GM23338 (cell line): Measurements from ENCODE around the gene PLAAT2. TPM values are rescaled to one million over a fixed set of nuclear protein-coding genes. Genes with fewer than 3 reads are reported as not detected.
A peak's percentile ranks its signal among the peaks of the same experiment; 100 is the strongest.

Experiments
- ATAC-seq: fragments of 200-7000 bp; cut with Tn5 transposase; 3 replicates; pipeline ENCODE4 v1.9.1; 2020
- DNase-seq: peaks from one replicate; pipeline ENCODE4 v3.0.0-alpha.2; 2015; ENCODE audit warnings: low spot score
- H2AFZ ChIP-seq: fragments of 200-600 bp; sonication (generic); 2 replicates; pipeline ENCODE4 v1.8.0; 2016; ENCODE audit warnings: antibody characterized with exemption, mild to moderate bottlenecking, moderate library complexity
- H3F3A ChIP-seq: fragments of 200-600 bp; sonication (generic); replicated peaks from 2 replicates; pipeline ENCODE4 v1.8.0; 2017; ENCODE audit warnings: antibody characterized with exemption, mixed run types, low read depth
- H3K27ac ChIP-seq: fragments of 200-600 bp; sonication (generic); 2 replicates; pipeline ENCODE4 v1.6.1; 2016; ENCODE audit warnings: low read depth
- H3K27me3 ChIP-seq: fragments of 200-600 bp; sonication (generic); 2 replicates; pipeline ENCODE4 v1.8.0; 2016; ENCODE audit warnings: mild to moderate bottlenecking, mixed run types, moderate library complexity; ENCODE audit not compliant: insufficient read depth
- H3K36me3 ChIP-seq: fragments of 200-600 bp; sonication (generic); 2 replicates; pipeline ENCODE4 v1.8.0; 2016; ENCODE audit warnings: mild to moderate bottlenecking; ENCODE audit not compliant: insufficient read depth
- H3K4me1 ChIP-seq: fragments of 200-600 bp; sonication (generic); 2 replicates; pipeline ENCODE4 v1.8.0; 2016; ENCODE audit warnings: mild to moderate bottlenecking, moderate library complexity; ENCODE audit not compliant: insufficient read depth
- H3K4me2 ChIP-seq: fragments of 200-600 bp; sonication (generic); 2 replicates; pipeline ENCODE4 v1.7.1; 2017; ENCODE audit warnings: mixed run types
- H3K4me3 ChIP-seq: fragments of 200-600 bp; sonication (generic); 2 replicates; pipeline ENCODE4 v1.6.1; 2016; ENCODE audit warnings: mixed run types
- H3K79me2 ChIP-seq: fragments of 200-600 bp; sonication (generic); replicated peaks from 2 replicates; pipeline ENCODE4 v1.8.0; 2017; ENCODE audit warnings: mild to moderate bottlenecking; ENCODE audit not compliant: insufficient read depth
- H3K9me2 ChIP-seq: fragments of 200-600 bp; sonication (generic); 2 replicates; pipeline ENCODE4 v1.8.0; 2017; ENCODE audit not compliant: insufficient read depth
- H4K20me1 ChIP-seq: fragments of 200-600 bp; sonication (generic); replicated peaks from 2 replicates; pipeline ENCODE4 v1.8.0; 2017; ENCODE audit warnings: mild to moderate bottlenecking; ENCODE audit not compliant: insufficient read depth
- H3K27ac Mint-ChIP-seq: 2 replicates; pipeline ENCODE4 v1.8.0; 2020; ENCODE audit warnings: inconsistent platforms, mild to moderate bottlenecking, moderate library complexity, mixed read lengths
- H3K27me3 Mint-ChIP-seq: 3 replicates; pipeline ENCODE4 v1.8.0; 2022; ENCODE audit warnings: low read depth, mild to moderate bottlenecking, moderate library complexity, mixed read lengths, inconsistent platforms; ENCODE audit not compliant: insufficient read depth, poor library complexity
- H3K36me3 Mint-ChIP-seq: 3 replicates; pipeline ENCODE4 v1.8.0; 2021; ENCODE audit warnings: low read depth, mild to moderate bottlenecking, inconsistent platforms, moderate library complexity, mixed read lengths
- H3K4me1 Mint-ChIP-seq: 3 replicates; pipeline ENCODE4 v1.8.0; 2020; ENCODE audit warnings: mild to moderate bottlenecking, inconsistent platforms, mixed read lengths
- H3K4me3 Mint-ChIP-seq: 3 replicates; pipeline ENCODE4 v1.8.0; 2021; ENCODE audit warnings: moderate library complexity, mild to moderate bottlenecking, inconsistent platforms, mixed read lengths
- H3K9me3 Mint-ChIP-seq: 3 replicates; pipeline ENCODE4 v1.8.0; 2020; ENCODE audit warnings: moderate library complexity, mild to moderate bottlenecking, inconsistent platforms, mixed read lengths
- CREB1 ChIP-seq: fragments of 250-450 bp; sonication (Bioruptor Pico); IDR thresholded peaks from 2 replicates; pipeline ENCODE4 v1.5.0; 2020; ENCODE audit warnings: low read depth, mild to moderate bottlenecking, moderate library complexity
- ETS1 ChIP-seq: IDR thresholded peaks from 2 replicates; pipeline ENCODE4 v1.6.1; 2016; ENCODE audit warnings: antibody characterized with exemption
- EZH2 ChIP-seq: fragments of 200-600 bp; sonication (generic); IDR thresholded peaks from one replicate; pipeline ENCODE4 v1.8.0; 2017; ENCODE audit warnings: antibody characterized with exemption, mild to moderate bottlenecking, low read depth; ENCODE audit not compliant: unreplicated experiment
- EZH2phosphoT487 ChIP-seq: fragments of 200-600 bp; sonication (generic); IDR thresholded peaks from one replicate; pipeline ENCODE4 v1.8.1; 2018; ENCODE audit warnings: antibody characterized with exemption; ENCODE audit not compliant: unreplicated experiment
- JUNB ChIP-seq: IDR thresholded peaks from one replicate; pipeline ENCODE4 v1.6.1; 2016; ENCODE audit warnings: antibody characterized with exemption; ENCODE audit not compliant: unreplicated experiment
- NANOG ChIP-seq: IDR thresholded peaks from 2 replicates; pipeline ENCODE4 v1.6.1; 2016; ENCODE audit warnings: antibody characterized with exemption, borderline replicate concordance
- REST ChIP-seq: IDR thresholded peaks from one replicate; pipeline ENCODE4 v1.6.1; 2018; ENCODE audit warnings: antibody characterized with exemption; ENCODE audit not compliant: unreplicated experiment
- STAT1 ChIP-seq: IDR thresholded peaks from one replicate; pipeline ENCODE4 v1.6.1; 2016; ENCODE audit warnings: antibody characterized with exemption; ENCODE audit not compliant: unreplicated experiment
- ZNF114 ChIP-seq: fragments of 250-450 bp; sonication (Bioruptor Pico); IDR thresholded peaks from 2 replicates; pipeline ENCODE4 v1.5.0; 2020; ENCODE audit warnings: mild to moderate bottlenecking, moderate library complexity
- ZNF462 ChIP-seq: fragments of 250-450 bp; sonication (Bioruptor Pico); IDR thresholded peaks from 2 replicates; pipeline ENCODE4 v1.5.0; 2020; ENCODE audit warnings: mild to moderate bottlenecking, moderate library complexity
- polyA plus RNA-seq: library from polyadenylated mRNA; unstranded; fragments of >200 nt; fragmentation: Nextera tagmentation; extraction: Ambion mirVana; gene quantifications from 2 replicates; pipeline ENCODE4 v1.2.1, GENCODE V29; 2016
- total RNA-seq: library from RNA; depleted of rRNA; stranded (reverse); fragments of >200 nt; shearing (Covaris generic); gene quantifications from 2 replicates; pipeline ENCODE4 v1.2.3, GENCODE V29; 2014

Gene PLAAT2
- total and polyA plus RNA-seq, 2 experiments from 2014 or later = 0.66 to 0.78 TPM

- no peak for DNase-seq
- peaks cover 20% of the 10 kb centered on the region for H3K27me3 Mint-ChIP-seq
- H3K36me3 Mint-ChIP-seq = no peaks in the 10 kb centered on the region; the same call in 2 of the 3 replicates
- no peak for ATAC-seq
- Histone ChIP-seq H3K27ac (no peak overlapping the region; the same call in 1 of the 2 replicates), H3K36me3 (no peaks in the 10 kb centered on the region), H3K79me2 (peaks cover 55% of the 10 kb centered on the region), H3K4me3 (peak overlapping the region; percentile 81), H3K27me3 (no peaks in the 10 kb centered on the region), H3F3A (peaks cover 31% of the 10 kb centered on the region), H3K4me2 (peak overlapping the region; percentile 80), H4K20me1 (no peaks in the 10 kb centered on the region), H3K4me1 (peaks cover 49% of the 10 kb centered on the region), H3K9me2 (no peaks in the 10 kb centered on the region), H2AFZ (no peak overlapping the region)
- TF ChIP-seq ETS1 = no peak
- no peak for TF ChIP-seq ZNF114
- TF ChIP-seq EZH2 = no peak
- TF ChIP-seq STAT1 = no peak
- no peak for TF ChIP-seq REST
- TF ChIP-seq EZH2phosphoT487 = no peak
- no peak for TF ChIP-seq JUNB
- TF ChIP-seq ZNF462 (CRISPR knock-in tag) = no peak
- no peak for TF ChIP-seq CREB1 (CRISPR knock-in tag)
- no peak for TF ChIP-seq NANOG
- H3K4me3 Mint-ChIP-seq = no peak overlapping the region
- peaks cover 39% of the 10 kb centered on the region for H3K4me1 Mint-ChIP-seq
- H3K9me3 Mint-ChIP-seq = no peaks in the 10 kb centered on the region
- no peak overlapping the region for H3K27ac Mint-ChIP-seq
These were observed 49.0 kb upstream of the PLAAT2 start for GRCh38 chr11:63612181-63612580.
